PC-9 (cell line): Measurements from ENCODE around the gene ZNFX1. TPM values are rescaled to one million over a fixed set of nuclear protein-coding genes. Genes with fewer than 3 reads are reported as not detected.

Experiments used
- BruUV-seq: library from RNA; stranded (reverse); fragments of 400-500 nt; replicated peaks from 2 replicates; lab custom pipeline; 2021; lab: Mats Ljungman, UMichigan
- CTCF ChIA-PET: fragments of 300-600 bp; sonication (Branson Sonifier 250); formaldehyde crosslinking; loops from one replicate; lab custom pipeline; 2022; ENCODE audit warnings: antibody characterized with exemption; lab: Charles Lee
- POLR2A ChIA-PET: fragments of 300-600 bp; sonication (Branson Sonifier 250); formaldehyde crosslinking; loops from one replicate; lab custom pipeline; 2022; ENCODE audit warnings: antibody characterized with exemption; ENCODE audit not compliant: unreplicated experiment; lab: Charles Lee
- DNase-seq, 2 experiments: peaks; one replicate each; pipeline versions ENCODE4 v3.0.0 to v3.0.0-alpha.2; 2015 to 2022; ENCODE audit warnings: mixed read lengths in 1 of 2
- H2AFZ ChIP-seq: fragments of 200-600 bp; sonication (generic); 2 replicates; pipeline ENCODE4 v1.8.1; 2017; ENCODE audit warnings: antibody characterized with exemption
- H3F3A ChIP-seq: fragments of 200-600 bp; sonication (generic); 2 replicates; pipeline ENCODE4 v1.8.1; 2017; ENCODE audit warnings: antibody characterized with exemption, mild to moderate bottlenecking, low read depth; ENCODE audit not compliant: insufficient read depth
- H3K27ac ChIP-seq: fragments of 200-600 bp; sonication (generic); 2 replicates; pipeline ENCODE4 v1.6.1; 2016; ENCODE audit warnings: mixed run types
- H3K27me3 ChIP-seq: fragments of 200-600 bp; sonication (generic); 2 replicates; pipeline ENCODE4 v1.6.1; 2016; ENCODE audit warnings: low read depth, mixed run types; ENCODE audit not compliant: insufficient read depth
- H3K36me3 ChIP-seq: fragments of 200-600 bp; sonication (generic); 2 replicates; pipeline ENCODE4 v1.6.1; 2016; ENCODE audit warnings: low read depth, mixed run types
- H3K4me1 ChIP-seq: fragments of 200-600 bp; sonication (generic); replicated peaks from 2 replicates; pipeline ENCODE4 v1.6.1; 2016; ENCODE audit warnings: mixed run types; ENCODE audit not compliant: insufficient read depth
- H3K4me2 ChIP-seq: fragments of 200-600 bp; sonication (generic); 2 replicates; pipeline ENCODE4 v1.6.1; 2017; ENCODE audit warnings: mixed run types
- H3K4me3 ChIP-seq: fragments of 200-600 bp; sonication (generic); 2 replicates; pipeline ENCODE4 v1.6.1; 2016; ENCODE audit warnings: mixed run types
- H3K79me2 ChIP-seq: fragments of 200-600 bp; sonication (generic); 2 replicates; pipeline ENCODE4 v1.6.1; 2017; ENCODE audit warnings: low read depth, mixed run types
- H3K9me2 ChIP-seq: fragments of 200-600 bp; sonication (generic); 2 replicates; pipeline ENCODE4 v1.8.1; 2017; ENCODE audit warnings: mild to moderate bottlenecking; ENCODE audit not compliant: insufficient read depth
- H3K9me3 ChIP-seq: fragments of 200-600 bp; sonication (generic); 2 replicates; pipeline ENCODE4 v1.8.1; 2016; ENCODE audit warnings: low read depth; ENCODE audit not compliant: insufficient read depth
- H4K20me1 ChIP-seq: fragments of 200-600 bp; sonication (generic); 2 replicates; pipeline ENCODE4 v1.8.1; 2017; ENCODE audit not compliant: insufficient read depth
- EZH2 ChIP-seq: fragments of 200-600 bp; sonication (generic); IDR thresholded peaks from 2 replicates; pipeline ENCODE4 v1.8.0; 2017; ENCODE audit warnings: antibody characterized with exemption, low read depth
- intact Hi-C: fragments of 100-400 bp; cut with micrococcal nuclease; formaldehyde crosslinking; loops from one replicate; pipeline ENCODE4 v1.10.0; 2022; ENCODE audit not compliant: unreplicated experiment
- total RNA-seq: library from RNA; stranded (reverse); gene quantifications from 2 replicates; pipeline ENCODE4 v1.2.3, GENCODE V29; 2021
- TF ChIP-seq, protein P1 (sequence below): fragments of 200-600 bp; sonication (generic); conservative IDR thresholded peaks from 2 replicates; pipeline ENCODE4 v1.6.1; 2017; ENCODE audit warnings: mixed run types, antibody characterized with exemption, mild to moderate bottlenecking, moderate library complexity

ZNFX1 gene
- total RNA-seq, 1 experiment from 2014 or later, result 29.7 TPM

DNA sequence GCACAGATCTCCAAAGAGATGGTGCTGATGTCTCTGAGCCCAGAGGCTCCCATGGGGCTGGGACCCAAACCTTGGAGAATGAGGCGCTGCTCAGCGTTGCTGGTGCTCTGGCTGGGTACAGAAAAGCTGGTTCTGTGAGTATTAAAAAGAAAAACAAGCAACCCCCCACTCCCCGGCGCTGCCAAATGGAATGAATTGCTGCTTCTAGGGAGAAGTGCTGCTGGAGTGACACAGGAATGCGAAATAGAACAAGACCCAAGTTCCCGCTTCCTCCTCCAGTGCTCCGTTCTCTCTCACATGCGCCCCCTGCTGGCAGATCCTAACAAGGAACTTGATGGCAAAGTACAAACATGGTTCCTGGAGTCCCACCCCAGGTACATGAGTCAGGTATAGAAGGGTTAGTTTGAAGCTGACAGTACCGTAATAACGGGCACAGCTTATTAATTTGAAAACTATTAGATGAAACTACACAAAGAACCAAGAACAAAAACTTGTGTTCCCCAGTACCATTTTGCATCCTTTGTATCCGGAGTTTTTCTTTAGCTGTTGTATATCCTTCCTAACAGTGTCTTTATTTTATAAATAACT, 60.8 kb downstream of the ZNFX1 start:
- Histone ChIP-seq H3K4me3 (no peak overlapping the region), H3F3A (no peaks in the 10 kb centered on the region), H2AFZ (no peak overlapping the region), H3K27ac (no peak overlapping the region), H3K27me3 (no peaks in the 10 kb centered on the region), H3K9me3 (no peaks in the 10 kb centered on the region), H3K4me1 (peaks cover 12% of the 10 kb centered on the region), H4K20me1 (no peaks in the 10 kb centered on the region), H3K4me2 (peak overlapping the region; percentile 42), H3K36me3 (peaks cover 11% of the 10 kb centered on the region), H3K79me2 (peaks cover 27% of the 10 kb centered on the region), H3K9me2 (no peaks in the 10 kb centered on the region)
- CTCF ChIA-PET, result interaction anchor here (0.5 to 1.1 kb wide), 9 partner anchors 11 to 713 kb away, joined by 3 to 14 read pairs (median 4); no protein-coding TSS in a partner anchor
- BruUV-seq, result no TSS peak
- peak; percentile 93 to 94 for DNase-seq
- POLR2A ChIA-PET, result interaction anchor here (0.6 kb wide), 2 partner anchors 31 to 168 kb away, joined by 3 read pairs; no protein-coding TSS in a partner anchor
- TF ChIP-seq EZH2, result no peak
- TF ChIP-seq, protein P1, sequence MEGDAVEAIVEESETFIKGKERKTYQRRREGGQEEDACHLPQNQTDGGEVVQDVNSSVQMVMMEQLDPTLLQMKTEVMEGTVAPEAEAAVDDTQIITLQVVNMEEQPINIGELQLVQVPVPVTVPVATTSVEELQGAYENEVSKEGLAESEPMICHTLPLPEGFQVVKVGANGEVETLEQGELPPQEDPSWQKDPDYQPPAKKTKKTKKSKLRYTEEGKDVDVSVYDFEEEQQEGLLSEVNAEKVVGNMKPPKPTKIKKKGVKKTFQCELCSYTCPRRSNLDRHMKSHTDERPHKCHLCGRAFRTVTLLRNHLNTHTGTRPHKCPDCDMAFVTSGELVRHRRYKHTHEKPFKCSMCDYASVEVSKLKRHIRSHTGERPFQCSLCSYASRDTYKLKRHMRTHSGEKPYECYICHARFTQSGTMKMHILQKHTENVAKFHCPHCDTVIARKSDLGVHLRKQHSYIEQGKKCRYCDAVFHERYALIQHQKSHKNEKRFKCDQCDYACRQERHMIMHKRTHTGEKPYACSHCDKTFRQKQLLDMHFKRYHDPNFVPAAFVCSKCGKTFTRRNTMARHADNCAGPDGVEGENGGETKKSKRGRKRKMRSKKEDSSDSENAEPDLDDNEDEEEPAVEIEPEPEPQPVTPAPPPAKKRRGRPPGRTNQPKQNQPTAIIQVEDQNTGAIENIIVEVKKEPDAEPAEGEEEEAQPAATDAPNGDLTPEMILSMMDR, result peak; percentile 98
- intact Hi-C loops, result loop anchor here (1.0 kb wide), 2 partner anchors 29 to 84 kb away; partner anchors contain the start of gene STAU1

DNA sequence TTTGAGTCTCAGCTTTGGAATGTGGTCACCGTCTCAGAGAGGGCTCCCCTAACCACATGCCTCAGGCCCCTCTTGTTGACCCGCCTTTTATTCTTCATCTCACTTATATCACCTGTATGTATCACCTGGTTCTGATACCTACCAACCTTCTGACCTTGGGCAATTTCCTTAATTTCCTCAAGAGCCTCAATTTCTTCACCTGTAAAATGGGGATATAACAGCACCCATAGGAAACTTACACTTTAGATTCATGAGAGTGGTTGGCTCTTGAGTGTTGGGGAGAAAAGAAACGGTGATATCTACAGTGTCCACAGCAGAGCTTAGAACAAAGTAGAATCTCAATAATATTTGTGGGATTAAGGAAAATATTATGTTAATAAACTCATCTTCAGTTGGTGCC, 62.6 kb downstream of the ZNFX1 start:
- intact Hi-C loops, result no loop called here
- peaks cover 10% of the 10 kb centered on the region for H3K79me2 ChIP-seq
- no peaks in the 10 kb centered on the region for H3K9me3 ChIP-seq
- no peak overlapping the region for H3K27ac ChIP-seq
- no peak overlapping the region for H3K4me2 ChIP-seq
- H3K4me3 ChIP-seq, result no peak overlapping the region
- H3K4me1 ChIP-seq, result peaks cover 6% of the 10 kb centered on the region
- no peak for DNase-seq
- H3F3A ChIP-seq, result no peaks in the 10 kb centered on the region
- no peaks in the 10 kb centered on the region for H3K27me3 ChIP-seq
- no peaks in the 10 kb centered on the region for H3K36me3 ChIP-seq
- no TSS peak for BruUV-seq
- POLR2A ChIA-PET, result no interaction called here
- TF ChIP-seq, protein P1, result no peak
- TF ChIP-seq EZH2, result no peak
- CTCF ChIA-PET, result interaction anchor here (0.5 kb wide), 1 partner anchor 75 kb away, joined by 7 read pairs; no protein-coding TSS in a partner anchor
- no peaks in the 10 kb centered on the region for H3K9me2 ChIP-seq
- no peaks in the 10 kb centered on the region for H4K20me1 ChIP-seq
- H2AFZ ChIP-seq, result no peak overlapping the region

DNA sequence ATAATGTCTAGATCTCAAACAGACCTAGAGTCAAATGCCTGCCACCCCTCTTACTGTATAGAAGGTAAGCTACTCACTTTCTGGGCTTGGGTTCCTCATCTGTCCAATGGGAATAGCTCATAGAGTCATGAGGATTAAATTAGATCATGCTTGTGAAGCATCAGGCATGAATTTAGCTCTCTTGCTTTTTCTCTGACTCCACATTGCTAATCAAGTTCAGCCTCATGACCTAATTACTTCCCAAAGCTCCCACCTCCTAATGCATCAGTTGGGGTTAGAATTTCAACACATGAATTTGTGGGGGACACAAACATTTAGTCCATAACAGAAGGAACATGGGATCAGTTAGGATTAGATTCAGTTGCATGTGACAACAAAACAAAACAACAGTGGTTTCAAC, 63.3 kb downstream of the ZNFX1 start:
- H3K36me3 ChIP-seq, result no peaks in the 10 kb centered on the region
- TF ChIP-seq, protein P1, result no peak
- TF ChIP-seq EZH2, result no peak
- ChIA-PET CTCF (interaction anchor here (0.5 to 0.6 kb wide), 2 partner anchors 62 to 76 kb away, joined by 7 read pairs; no protein-coding TSS in a partner anchor), POLR2A (no interaction called here)
- no peak overlapping the region for H3K4me3 ChIP-seq
- BruUV-seq, result no TSS peak
- intact Hi-C loops, result no loop called here
- no peak overlapping the region for H3K27ac ChIP-seq
- H3K4me1 ChIP-seq, result peaks cover 5% of the 10 kb centered on the region; the same call in 1 of the 2 replicates
- H3K9me3 ChIP-seq, result no peaks in the 10 kb centered on the region
- H4K20me1 ChIP-seq, result no peaks in the 10 kb centered on the region
- no peaks in the 10 kb centered on the region for H3F3A ChIP-seq
- DNase-seq, result no peak
- no peak overlapping the region for H2AFZ ChIP-seq
- H3K4me2 ChIP-seq, result no peak overlapping the region
- H3K9me2 ChIP-seq, result no peaks in the 10 kb centered on the region
- H3K79me2 ChIP-seq, result peaks cover 3% of the 10 kb centered on the region
- no peaks in the 10 kb centered on the region for H3K27me3 ChIP-seq
